K562 (cell line): ENCODE data around the gene DLGAP1. TPM values are rescaled to one million over a fixed set of nuclear protein-coding genes. Genes with fewer than 3 reads are reported as not detected.

Source experiments
- ATAC-seq: fragments of 200-7000 bp; cut with Tn5 transposase; 3 replicates; pipeline ENCODE4 v1.9.1; 2020; ENCODE audit warnings: moderate library complexity
- BruUV-seq: library from RNA; stranded (reverse); fragments of 400-500 nt; replicated peaks from 2 replicates; lab custom pipeline; 2021; lab: Mats Ljungman, UMichigan
- CTCF ChIA-PET: fragments of 300-600 bp; formaldehyde crosslinking; extraction: SDS; loops from one replicate; lab custom pipeline; 2021; ENCODE audit warnings: low intra/inter-chr PET ratio; lab: Yijun Ruan, JAX
- POLR2A ChIA-PET: fragments of 300-600, 350-650 bp; sonication (Branson Sonifier 250); formaldehyde crosslinking; extraction: SDS; loops from one replicate; lab custom pipeline; 2021; ENCODE audit warnings: antibody characterized with exemption, inconsistent platforms; lab: Yijun Ruan, JAX
- DNase-seq, 4 experiments: peaks; one replicate each; pipeline versions ENCODE4 v3.0.0 to v3.0.0-alpha.2; 2011 to 2018; ENCODE audit warnings: low spot score in 3 of 4, mixed read lengths in 3 of 4; ENCODE audit errors: extremely low read depth in 1 of 4
- FAIRE-seq: peaks from 2 replicates; lab custom pipeline; 2011; peaks lifted over from hg19 to GRCh38; lab: Jason Lieb, UNC
- H2AFZ ChIP-seq: 2 replicates; pipeline ENCODE4 v1.6.0; 2011; ENCODE audit warnings: low read depth, low read length, control low read depth, inconsistent platforms
- H3K27ac ChIP-seq: fragments of 200-600 bp; 3 replicates; pipeline ENCODE4 v1.8.0; 2011; ENCODE audit warnings: low read depth, mild to moderate bottlenecking, control low read depth, inconsistent platforms, low read length, moderate library complexity, mixed read lengths; ENCODE audit errors: extremely low read depth
- H3K27me3 ChIP-seq, 2 experiments: fragments of 300-600 bp in 1 of 2; 2 replicates in 1 of 2; 3 replicates in 1 of 2; pipeline versions ENCODE4 v1.6.0 to v1.8.0; 2011; ENCODE audit warnings: inconsistent platforms in 2 of 2, low read length in 2 of 2, mild to moderate bottlenecking in 1 of 2, mixed read lengths in 1 of 2, moderate library complexity in 1 of 2; ENCODE audit not compliant: control insufficient read depth in 2 of 2, insufficient read depth in 2 of 2
- H3K36me3 ChIP-seq: fragments of 300-600 bp; 3 replicates; pipeline ENCODE4 v1.8.0; 2011; ENCODE audit warnings: mild to moderate bottlenecking, low read length, inconsistent platforms; ENCODE audit not compliant: control insufficient read depth, insufficient read depth
- H3K4me1 ChIP-seq, 2 experiments: fragments of 200-600 bp in 1 of 2; replicated peaks in 1 of 2; 2 replicates in 1 of 2; 3 replicates in 1 of 2; pipeline versions ENCODE4 v1.5.1 to v1.8.0; 2011; ENCODE audit warnings: inconsistent platforms in 2 of 2, low read length in 2 of 2, mild to moderate bottlenecking in 1 of 2, mixed read lengths in 1 of 2, moderate library complexity in 1 of 2; ENCODE audit not compliant: control insufficient read depth in 2 of 2, insufficient read depth in 2 of 2
- H3K4me2 ChIP-seq: 2 replicates; pipeline ENCODE4 v1.6.1; 2011; ENCODE audit warnings: low read length, control low read depth, inconsistent platforms, mixed read lengths; ENCODE audit not compliant: insufficient read depth
- H3K4me3 ChIP-seq: fragments of 200-600 bp; sonication (generic), shearing (Covaris generic); 2 replicates; pipeline ENCODE4 v1.5.1; 2016; ENCODE audit warnings: control low read depth, inconsistent platforms
- H3K79me2 ChIP-seq: fragments of 200-600 bp; 3 replicates; pipeline ENCODE4 v1.8.0; 2011; ENCODE audit warnings: low read length, inconsistent platforms; ENCODE audit not compliant: control insufficient read depth, insufficient read depth
- H3K9ac ChIP-seq, 2 experiments: 2 replicates each; pipeline versions ENCODE4 v1.6.0 to v1.6.1; 2011; ENCODE audit warnings: low read depth in 2 of 2, low read length in 2 of 2, control low read depth in 1 of 2, inconsistent platforms in 1 of 2, mild to moderate bottlenecking in 1 of 2, mixed read lengths in 1 of 2; ENCODE audit not compliant: insufficient read depth in 1 of 2
- H3K9me1 ChIP-seq: one replicate; pipeline ENCODE4 v1.6.0; 2011; ENCODE audit warnings: inconsistent platforms, mild to moderate bottlenecking, low read length, moderate library complexity; ENCODE audit not compliant: control insufficient read depth, insufficient read depth
- H3K9me3 ChIP-seq: replicated peaks from 2 replicates; pipeline ENCODE4 v1.5.1; 2011; ENCODE audit warnings: low read depth, low read length, inconsistent platforms; ENCODE audit not compliant: control insufficient read depth, insufficient read depth
- H4K20me1 ChIP-seq: replicated peaks from 2 replicates; pipeline ENCODE4 v1.6.1; 2011; ENCODE audit warnings: low read length, inconsistent platforms, mixed read lengths; ENCODE audit not compliant: control insufficient read depth, insufficient read depth
- CBX8 ChIP-seq: fragments of 200-600 bp; sonication (generic); IDR thresholded peaks from 2 replicates; pipeline ENCODE4 v1.6.1; 2012; ENCODE audit warnings: borderline replicate concordance, mixed run types, low read depth, mild to moderate bottlenecking, moderate library complexity, mixed read lengths, low read length, control low read depth, inconsistent platforms; ENCODE audit not compliant: poor library complexity, severe bottlenecking; ENCODE audit errors: extremely low read depth
- CEBPB ChIP-seq: fragments of 450-650 bp; IDR thresholded peaks from 2 replicates; pipeline ENCODE4 v1.6.1; 2016; ENCODE audit warnings: missing genetic modification characterization, missing compliant biosample characterization
- ELF2 ChIP-seq: fragments of 250-450 bp; sonication (Bioruptor Pico); IDR thresholded peaks from 2 replicates; pipeline ENCODE4 v1.5.0; 2021; ENCODE audit warnings: mild to moderate bottlenecking
- FOXM1 ChIP-seq, 2 experiments: fragments of 450-650 bp in 1 of 2; sonication (generic) in 1 of 2; formaldehyde crosslinking in 1 of 2; IDR thresholded peaks; 2 replicates each; pipeline versions ENCODE4 v1.6.1 to v1.9.0; 2017 to 2022; ENCODE audit warnings: low read depth in 2 of 2, mild to moderate bottlenecking in 2 of 2, missing genetic modification reagents in 1 of 2, moderate library complexity in 1 of 2
- HDAC8 ChIP-seq: fragments of 450-650 bp; IDR thresholded peaks from 2 replicates; pipeline ENCODE4 v1.6.1; 2016; ENCODE audit warnings: mild to moderate bottlenecking, missing genetic modification characterization, moderate library complexity, missing compliant biosample characterization
- PHF21A ChIP-seq: fragments of 450-650 bp; IDR thresholded peaks from 2 replicates; pipeline ENCODE4 v1.6.1; 2017; ENCODE audit warnings: low read depth, borderline replicate concordance
- RREB1 ChIP-seq: fragments of 250-450 bp; sonication (Bioruptor Pico); IDR thresholded peaks from 2 replicates; pipeline ENCODE4 v1.4.0; 2020
- TBP ChIP-seq: optimal IDR thresholded peaks from 2 replicates; pipeline ENCODE3; 2011; ENCODE audit warnings: low read depth, low read length, improper control_type of control experiment
- TCF7L2 ChIP-seq: fragments of 150-350 bp; IDR thresholded peaks from 2 replicates; pipeline ENCODE4 v1.6.1; 2016; ENCODE audit warnings: low read depth, mild to moderate bottlenecking, low read length, moderate library complexity
- U2AF1 ChIP-seq: fragments of 200-400 bp; formaldehyde crosslinking; optimal IDR thresholded peaks from 2 replicates; pipeline ENCODE3; 2017; ENCODE audit warnings: mild to moderate bottlenecking, low read depth, low read length, moderate library complexity
- WGBS: fragments of 100-300 bp; shearing (Covaris generic); methylation state at CpG from one replicate; pipeline ENCODE4 v1.1.6; 2016; ENCODE audit warnings: low coverage, mixed read lengths; ENCODE audit not compliant: insufficient coverage; ENCODE audit errors: missing lambda C conversion rate; 5-methylcytosine and 5-hydroxymethylcytosine counted together
- in situ Hi-C: fragments of 300-500 bp; cut with MboI; formaldehyde crosslinking; loops from 4 replicates; pipeline ENCODE4 v1.15.0; 2018; ENCODE audit warnings: inconsistent platforms, mixed read lengths
- intact Hi-C: fragments of 100-400 bp; cut with micrococcal nuclease; formaldehyde crosslinking; loops from 2 replicates; pipeline ENCODE4 v1.14.2; 2022
- polyA plus RNA-seq, 8 experiments: library from polyadenylated mRNA; depleted of rRNA in 4 of 8; stranded (reverse) in 5 of 8; unstranded in 3 of 8; fragments of >200 nt; fragmentation: Nextera tagmentation in 2 of 8; fragmentation: Illumina TruSeq in 1 of 8; extraction: Ambion mirVana in 2 of 8; extraction: Trizol in 1 of 8; gene quantifications; 2 replicates each; pipeline versions ENCODE4 v1.2.1 to v1.2.3, GENCODE V29; 2011 to 2014; ENCODE audit warnings: inconsistent platforms in 1 of 8, missing spikeins in 1 of 8
- total RNA-seq, 7 experiments: library from RNA; depleted of rRNA in 6 of 7; stranded (reverse); fragments of >200 nt in 6 of 7; fragmentation: Illumina TruSeq in 2 of 7; extraction: Trizol in 2 of 7; gene quantifications; 2 replicates each; pipeline versions ENCODE4 v1.2.1 to v1.2.3, GENCODE V29; 2011 to 2021; ENCODE audit warnings: low replicate concordance in 1 of 7
- TF ChIP-seq, protein P1 (sequence below), 3 experiments: IDR thresholded peaks in 2 of 3; conservative IDR thresholded peaks in 1 of 3; 2 replicates each; pipeline ENCODE4 v1.5.1; 2011 to 2012; ENCODE audit warnings: low read length in 3 of 3, mild to moderate bottlenecking in 3 of 3, control low read depth in 2 of 3, improper control_type of control experiment in 1 of 3, inconsistent platforms in 1 of 3, low read depth in 1 of 3, mixed read lengths in 1 of 3, moderate library complexity in 1 of 3; ENCODE audit not compliant: insufficient read depth in 2 of 3
- TF ChIP-seq, protein P2 (sequence below): fragments of 250-450 bp; sonication (Bioruptor Pico); IDR thresholded peaks from 2 replicates; pipeline ENCODE4 v1.5.1; 2021; ENCODE audit warnings: mild to moderate bottlenecking

DLGAP1 gene
- total and polyA plus RNA-seq, 9 of the 15 experiments (the other 6 are each of a cell fraction or from before 2014, with no cell fraction given) = 0.04 to 0.22 (median 0.08) TPM

- TF ChIP-seq FOXM1 (IDR thresholded peaks at IDR 0.05; ENCODE audit: low read depth) (no peak), FOXM1 (CRISPR knock-in tag; IDR thresholded peaks at IDR 0.05; ENCODE audit: low read depth) (no peak), TBP (no peak), ELF2 (CRISPR knock-in tag) (no peak)
- TF ChIP-seq, all 486 proteins: peak for 0
Measured at GRCh38 chr18:3924455-3924854, 530.7 kb downstream of the DLGAP1 start (continued).

GRCh38 chr18:3923750-3924149 lies 531.4 kb downstream of the DLGAP1 start:
- BruUV-seq = no TSS peak
- POLR2A ChIA-PET = no interaction called here
- intact Hi-C loops = no loop called here
- 2% methylated on average over 2 of the region's 2 CpGs for WGBS
- ATAC-seq (no peak), FAIRE-seq (no peak), DNase-seq (no peak)
- H3K4me2 ChIP-seq = no peak overlapping the region
- no peak overlapping the region for H3K4me3 ChIP-seq
- no peak overlapping the region for H2AFZ ChIP-seq
- no peaks in the 10 kb centered on the region for H3K36me3 ChIP-seq
- H3K9me3 ChIP-seq = no peaks in the 10 kb centered on the region
- no peak overlapping the region for H3K9ac ChIP-seq
- H3K27me3 ChIP-seq = no peaks in the 10 kb centered on the region
- no peaks in the 10 kb centered on the region for H3K4me1 ChIP-seq
- H3K27ac ChIP-seq = no peak overlapping the region
- CTCF ChIA-PET = no interaction called here
- H3K79me2 ChIP-seq = no peaks in the 10 kb centered on the region
- H4K20me1 ChIP-seq = no peaks in the 10 kb centered on the region
- no peaks in the 10 kb centered on the region for H3K9me1 ChIP-seq
- in situ Hi-C loops = no loop called here
- TF ChIP-seq CBX8 = no peak
- TF ChIP-seq PHF21A = no peak
- TF ChIP-seq, protein P1, sequence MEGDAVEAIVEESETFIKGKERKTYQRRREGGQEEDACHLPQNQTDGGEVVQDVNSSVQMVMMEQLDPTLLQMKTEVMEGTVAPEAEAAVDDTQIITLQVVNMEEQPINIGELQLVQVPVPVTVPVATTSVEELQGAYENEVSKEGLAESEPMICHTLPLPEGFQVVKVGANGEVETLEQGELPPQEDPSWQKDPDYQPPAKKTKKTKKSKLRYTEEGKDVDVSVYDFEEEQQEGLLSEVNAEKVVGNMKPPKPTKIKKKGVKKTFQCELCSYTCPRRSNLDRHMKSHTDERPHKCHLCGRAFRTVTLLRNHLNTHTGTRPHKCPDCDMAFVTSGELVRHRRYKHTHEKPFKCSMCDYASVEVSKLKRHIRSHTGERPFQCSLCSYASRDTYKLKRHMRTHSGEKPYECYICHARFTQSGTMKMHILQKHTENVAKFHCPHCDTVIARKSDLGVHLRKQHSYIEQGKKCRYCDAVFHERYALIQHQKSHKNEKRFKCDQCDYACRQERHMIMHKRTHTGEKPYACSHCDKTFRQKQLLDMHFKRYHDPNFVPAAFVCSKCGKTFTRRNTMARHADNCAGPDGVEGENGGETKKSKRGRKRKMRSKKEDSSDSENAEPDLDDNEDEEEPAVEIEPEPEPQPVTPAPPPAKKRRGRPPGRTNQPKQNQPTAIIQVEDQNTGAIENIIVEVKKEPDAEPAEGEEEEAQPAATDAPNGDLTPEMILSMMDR (IDR thresholded peaks at IDR 0.05 in 2 of 3, conservative IDR thresholded peaks at IDR 0.05 in 1 of 3; ENCODE audit: insufficient read depth in 2 of 3, low read depth in 1 of 3, low read length in 3 of 3) = no peak
- TF ChIP-seq TCF7L2 = no peak
- no peak for TF ChIP-seq U2AF1
- TF ChIP-seq HDAC8 (tag) = no peak
- TF ChIP-seq CEBPB (tag) = no peak
- TF ChIP-seq, protein P2, sequence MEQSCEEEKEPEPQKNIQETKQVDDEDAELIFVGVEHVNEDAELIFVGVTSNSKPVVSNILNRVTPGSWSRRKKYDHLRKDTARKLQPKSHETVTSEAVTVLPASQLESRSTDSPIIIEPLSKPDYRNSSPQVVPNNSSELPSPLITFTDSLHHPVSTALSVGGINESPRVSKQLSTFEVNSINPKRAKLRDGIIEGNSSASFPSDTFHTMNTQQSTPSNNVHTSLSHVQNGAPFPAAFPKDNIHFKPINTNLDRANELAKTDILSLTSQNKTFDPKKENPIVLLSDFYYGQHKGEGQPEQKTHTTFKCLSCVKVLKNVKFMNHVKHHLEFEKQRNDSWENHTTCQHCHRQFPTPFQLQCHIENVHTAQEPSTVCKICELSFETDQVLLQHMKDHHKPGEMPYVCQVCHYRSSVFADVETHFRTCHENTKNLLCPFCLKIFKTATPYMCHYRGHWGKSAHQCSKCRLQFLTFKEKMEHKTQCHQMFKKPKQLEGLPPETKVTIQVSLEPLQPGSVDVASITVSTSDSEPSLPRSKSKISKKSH (CRISPR knock-in tag) = no peak
- TF ChIP-seq RREB1 (CRISPR knock-in tag) = no peak
